ENCODE data around the gene UBR2. TPM values are rescaled to one million over a fixed set of nuclear protein-coding genes. Genes with fewer than 3 reads are reported as not detected.

The UBR2 gene
- total RNA-seq, 1 experiment from 2014 or later, result 17.5 TPM

DNA sequence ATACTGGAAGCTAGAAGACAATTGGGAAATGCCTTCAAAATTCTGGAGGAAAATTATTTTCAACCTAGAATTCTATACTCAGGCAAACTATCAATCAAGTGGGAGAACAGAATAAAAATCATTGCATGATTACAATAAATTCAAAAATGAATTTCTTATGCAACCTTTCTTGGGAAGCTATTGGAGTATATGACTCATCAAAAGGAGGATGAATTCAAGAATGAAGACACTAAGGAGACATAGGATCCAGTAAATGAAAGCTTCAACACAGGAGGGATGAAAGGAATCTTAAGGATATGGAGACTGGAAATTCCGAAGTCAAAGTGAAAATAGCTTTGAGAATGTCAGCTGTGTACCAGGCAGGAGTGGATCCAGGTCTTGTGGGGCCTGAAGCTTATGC, 12.6 kb upstream of the UBR2 start:
- no peaks in the 10 kb centered on the region for H3K27me3 ChIP-seq (replicated peaks; ENCODE audit: insufficient read depth, low read depth, low read length, poor library complexity)
- CTCF ChIA-PET, result no interaction called here

GRCh38 chr6:42552380-42552779, 11.4 kb upstream of the UBR2 start:
- POLR2A ChIA-PET (ENCODE audit: low non-redundant PET), result no interaction called here
- DNase-seq (ENCODE audit: low spot score), result no peak
- TF ChIP-seq CTCF (conservative IDR thresholded peaks at IDR 0.05; ENCODE audit: low read depth, low read length), result no peak
- TF ChIP-seq EZH2 (IDR thresholded peaks at IDR 0.05; ENCODE audit: borderline replicate concordance, low read depth, low read length, poor library complexity, severe bottlenecking), result no peak
- no peaks in the 10 kb centered on the region for H3K27me3 ChIP-seq (replicated peaks; ENCODE audit: insufficient read depth, low read depth, low read length, poor library complexity)
- H3K9me3 ChIP-seq (ENCODE audit: low read depth, low read length, poor library complexity, severe bottlenecking), result no peaks in the 10 kb centered on the region
- no peak overlapping the region for H3K4me3 ChIP-seq (ENCODE audit: low read depth, low read length, poor library complexity, severe bottlenecking)
- no TSS peak for BruUV-seq (replicated peaks)
- no peaks in the 10 kb centered on the region for H3K36me3 ChIP-seq (ENCODE audit: insufficient read depth, low read length, poor library complexity, severe bottlenecking)
- H3K27ac ChIP-seq (ENCODE audit: low read depth, low read length, poor library complexity, severe bottlenecking), result no peak overlapping the region
- H3K4me1 ChIP-seq (ENCODE audit: insufficient read depth, low read length, poor library complexity, severe bottlenecking), result peaks cover 16% of the 10 kb centered on the region
- CTCF ChIA-PET, result no interaction called here
- intact Hi-C loops (cut with micrococcal nuclease; ENCODE audit: unreplicated experiment), result no loop called here

More for the DNA sequence above, 12.6 kb upstream of the UBR2 start:
- Histone ChIP-seq H3K4me1 (ENCODE audit: insufficient read depth, low read length, poor library complexity, severe bottlenecking) (peaks cover 11% of the 10 kb centered on the region), H3K27ac (ENCODE audit: low read depth, low read length, poor library complexity, severe bottlenecking) (no peak overlapping the region), H3K36me3 (ENCODE audit: insufficient read depth, low read length, poor library complexity, severe bottlenecking) (no peaks in the 10 kb centered on the region), H3K4me3 (ENCODE audit: low read depth, low read length, poor library complexity, severe bottlenecking) (no peak overlapping the region), H3K9me3 (ENCODE audit: low read depth, low read length, poor library complexity, severe bottlenecking) (no peaks in the 10 kb centered on the region)
- BruUV-seq (replicated peaks), result no TSS peak
- TF ChIP-seq CTCF (conservative IDR thresholded peaks at IDR 0.05; ENCODE audit: low read depth, low read length), result no peak
- TF ChIP-seq EZH2 (IDR thresholded peaks at IDR 0.05; ENCODE audit: borderline replicate concordance, low read depth, low read length, poor library complexity, severe bottlenecking), result no peak
- POLR2A ChIA-PET (ENCODE audit: low non-redundant PET), result no interaction called here
- DNase-seq (ENCODE audit: low spot score), result no peak
- intact Hi-C loops (cut with micrococcal nuclease; ENCODE audit: unreplicated experiment), result no loop called here

DNA sequence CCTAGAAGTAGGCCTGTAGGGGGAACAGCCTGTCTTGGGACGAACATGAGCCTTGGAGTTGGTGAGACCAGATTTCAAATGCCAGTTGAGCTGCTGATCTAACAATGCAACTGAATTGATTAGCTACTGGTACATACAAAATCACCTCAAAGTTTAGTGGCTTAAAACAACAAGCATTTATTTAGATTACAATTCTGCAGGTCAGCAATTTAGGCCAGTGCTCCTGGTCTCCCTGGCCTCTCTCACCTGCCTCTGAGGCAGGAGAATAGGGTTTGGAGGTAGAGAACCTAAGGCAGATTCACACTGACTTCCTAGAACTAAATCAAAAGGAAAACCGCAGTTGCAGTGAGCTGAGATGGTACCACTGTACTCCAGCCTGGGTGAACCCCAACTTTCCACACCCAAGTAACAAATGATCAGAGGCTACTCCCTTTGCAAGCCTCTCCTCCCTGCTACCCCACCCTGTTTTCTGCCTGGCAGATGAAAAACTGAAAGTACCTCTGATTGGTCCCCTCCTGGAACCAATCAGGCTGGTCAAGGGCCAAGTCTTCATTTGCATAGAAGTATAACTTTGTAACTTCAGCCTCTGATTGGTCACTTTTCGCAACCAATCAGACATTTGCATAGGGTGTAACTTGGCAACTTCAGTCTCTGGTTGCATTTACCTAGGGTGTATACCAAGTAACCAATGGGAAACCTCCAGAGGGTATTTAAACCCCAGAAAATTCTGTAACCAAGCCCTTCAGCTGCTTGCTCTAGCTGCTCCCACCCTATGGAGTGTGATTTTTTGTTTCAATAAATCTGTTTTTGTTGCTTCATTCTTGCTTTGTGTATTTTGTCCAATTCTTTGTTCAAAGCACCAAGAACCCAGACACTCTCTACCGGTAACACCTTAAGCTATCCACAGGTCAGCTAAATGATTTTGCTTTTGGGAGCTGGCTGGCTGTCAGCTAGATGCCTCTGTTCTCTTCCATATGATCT, 8.1 kb upstream of the UBR2 start:
- Histone ChIP-seq H3K9me3 (ENCODE audit: low read depth, low read length, poor library complexity, severe bottlenecking) (no peaks in the 10 kb centered on the region), H3K27me3 (replicated peaks; ENCODE audit: insufficient read depth, low read depth, low read length, poor library complexity) (no peaks in the 10 kb centered on the region), H3K4me3 (ENCODE audit: low read depth, low read length, poor library complexity, severe bottlenecking) (no peak overlapping the region), H3K27ac (ENCODE audit: low read depth, low read length, poor library complexity, severe bottlenecking) (peak overlapping the region; percentile 70), H3K36me3 (ENCODE audit: insufficient read depth, low read length, poor library complexity, severe bottlenecking) (no peaks in the 10 kb centered on the region), H3K4me1 (ENCODE audit: insufficient read depth, low read length, poor library complexity, severe bottlenecking) (peaks cover 12% of the 10 kb centered on the region)
- DNase-seq (ENCODE audit: low spot score), result peak; percentile 82
- intact Hi-C loops (cut with micrococcal nuclease; ENCODE audit: unreplicated experiment), result no loop called here
- TF ChIP-seq CTCF (conservative IDR thresholded peaks at IDR 0.05; ENCODE audit: low read depth, low read length), result no peak
- TF ChIP-seq EZH2 (IDR thresholded peaks at IDR 0.05; ENCODE audit: borderline replicate concordance, low read depth, low read length, poor library complexity, severe bottlenecking), result no peak
- ChIA-PET CTCF (interaction anchor here (1.1 kb wide), 1 partner anchor 8 kb away, joined by 7 read pairs; no protein-coding TSS in a partner anchor), POLR2A (ENCODE audit: low non-redundant PET) (interaction anchor here (0.5 to 0.7 kb wide), 2 partner anchors 137 to 226 kb away, joined by 4 to 7 read pairs; partner anchors contain the start of gene BICRAL)
- BruUV-seq (replicated peaks), result no TSS peak

Measured in A673 (cell line).